Activated CD4-positive, CD25-positive, alpha-beta regulatory T cell treated with anti-CD3 and anti-CD28 coated beads, Interleukin-2, amount 50 U/mL, for 16 hours (primary cell): Measurements from ENCODE around the gene SIK1.

ENCODE experiments used
- DNase-seq: peaks from one replicate; pipeline ENCODE4 v3.0.0-alpha.2; 2020; ENCODE audit warnings: low read depth, low spot score

Gene SIK1

GRCh38 chr21:43367859-43368258 lies 59.1 kb downstream of the SIK1 start:
- no peak for DNase-seq

- no peak for DNase-seq
These were observed 59.6 kb downstream of the SIK1 start for GRCh38 chr21:43367296-43367695.

DNA sequence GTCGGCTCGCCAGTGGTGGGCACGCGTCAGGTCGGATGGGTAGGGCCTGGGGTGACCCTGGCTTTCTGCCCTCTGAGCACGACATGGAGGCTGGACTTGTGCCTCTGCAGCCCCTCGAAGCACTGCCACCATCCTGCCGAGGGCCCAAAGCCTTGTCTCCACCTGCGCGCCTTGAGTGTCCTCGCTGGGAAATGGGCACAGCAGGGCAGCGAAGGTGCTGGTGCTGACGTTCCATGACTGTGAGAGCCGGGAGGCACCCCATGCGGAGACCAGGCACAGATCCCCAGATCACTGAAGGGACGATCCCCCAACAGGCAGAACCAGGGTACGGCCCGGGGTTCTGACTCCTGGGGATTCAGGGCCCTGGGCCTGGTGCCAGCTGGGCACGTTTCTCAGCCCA lies 60.3 kb downstream of the SIK1 start:
- no peak for DNase-seq

- no peak for DNase-seq
These were observed 61.1 kb downstream of the SIK1 start for GRCh38 chr21:43365611-43366426.

GRCh38 chr21:43364851-43365424 lies 62.0 kb downstream of the SIK1 start:
- no peak for DNase-seq
